Stimulated activated CD4-positive, alpha-beta T cell treated with anti-CD3 and anti-CD28 coated beads, TNF-alpha, amount 100 ng/mL, for 48 hours (primary cell): ENCODE measurements around the gene SEC24C.
A peak's percentile ranks its signal among the peaks of the same experiment; 100 is the strongest.
"Not testable (repeated sequence)": the region's sequence is repeated elsewhere in the genome, so short reads cannot be mapped to it uniquely, and the experiment has no call there.

Experiments
- DNase-seq, 3 donors: peaks; one replicate each; pipeline ENCODE4 v3.0.0-alpha.2; 2020; ENCODE audit warnings: low read depth in 3 of 3

SEC24C gene

DNA sequence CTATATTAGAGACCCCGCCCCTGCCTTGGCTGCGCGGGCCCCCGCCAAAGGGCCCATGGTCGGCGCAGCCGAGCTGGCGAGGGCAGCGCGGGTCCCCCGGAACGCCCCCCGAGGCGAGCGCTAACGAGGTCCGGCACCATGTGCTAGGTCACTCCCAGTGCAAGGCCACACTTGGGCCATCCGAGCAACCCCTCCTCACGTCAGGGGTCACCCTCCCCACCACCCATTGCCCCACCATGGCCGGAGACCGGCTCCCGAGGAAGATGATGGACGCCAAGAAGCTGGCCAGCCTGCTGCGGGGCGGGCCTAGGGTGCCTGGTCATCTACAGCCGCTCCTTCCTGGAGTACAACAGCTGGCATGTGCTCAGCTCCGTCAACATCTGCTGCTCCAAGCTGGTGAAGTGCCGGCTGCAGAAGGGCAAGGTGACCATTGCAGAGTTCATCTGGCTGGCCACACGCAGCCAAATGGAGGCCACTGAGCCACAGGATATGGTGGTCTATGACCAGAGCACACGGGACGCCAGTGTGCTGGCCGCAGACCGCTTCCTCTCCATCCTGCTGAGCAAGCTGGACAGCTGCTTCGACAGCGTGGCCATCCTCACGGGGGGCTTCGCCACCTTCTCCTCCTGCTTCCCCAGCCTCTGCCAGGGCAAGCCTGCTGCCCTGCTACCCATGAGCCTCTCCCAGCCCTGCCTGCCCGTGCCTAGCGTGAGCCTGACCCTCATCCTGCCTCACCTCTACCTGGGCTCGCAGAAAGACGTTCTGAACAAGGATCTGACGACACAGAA lies 12.4 kb upstream of the SEC24C start:
- no peak for DNase-seq

GRCh38 chr10:73732426-73732825 lies 11.7 kb upstream of the SEC24C start:
- DNase-seq = no peak

- DNase-seq = no peak
Measured at GRCh38 chr10:73732931-73733623, 11.1 kb upstream of the SEC24C start.

DNA sequence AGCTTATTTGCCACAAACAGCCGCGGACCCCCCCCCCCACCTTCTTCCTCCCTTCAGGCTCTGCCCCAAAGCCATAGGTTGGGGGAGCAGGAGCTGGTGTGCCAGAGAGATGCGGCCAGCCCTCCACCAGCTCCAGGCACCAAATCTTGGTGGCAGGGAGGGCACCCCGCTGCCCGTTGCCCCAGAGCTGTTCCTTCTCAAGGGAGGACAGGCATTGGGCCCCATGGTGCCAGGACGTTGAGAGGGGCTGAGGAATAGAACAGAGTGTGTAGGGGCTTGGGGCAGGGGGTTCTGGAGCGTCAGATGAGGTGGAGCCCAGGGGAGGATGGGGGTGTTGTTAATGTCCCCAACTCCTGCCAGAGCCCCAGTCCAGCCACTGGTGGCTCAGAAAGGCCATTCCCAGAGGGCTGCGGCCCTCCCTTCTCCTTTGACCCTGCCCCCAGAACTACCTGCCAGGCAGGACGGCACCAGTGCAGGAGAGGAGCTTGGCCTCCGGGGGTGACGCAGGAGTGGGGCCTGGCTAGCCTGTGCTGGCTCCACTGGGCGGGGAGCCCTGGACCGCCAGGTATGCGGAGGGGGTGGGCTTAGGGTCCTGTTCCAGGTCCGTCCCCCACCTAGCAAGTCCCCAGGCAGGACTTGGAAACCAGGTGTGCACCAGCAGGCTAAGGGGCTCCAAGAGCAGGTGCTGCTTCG lies 10.0 kb upstream of the SEC24C start:
- no peak for DNase-seq

DNA sequence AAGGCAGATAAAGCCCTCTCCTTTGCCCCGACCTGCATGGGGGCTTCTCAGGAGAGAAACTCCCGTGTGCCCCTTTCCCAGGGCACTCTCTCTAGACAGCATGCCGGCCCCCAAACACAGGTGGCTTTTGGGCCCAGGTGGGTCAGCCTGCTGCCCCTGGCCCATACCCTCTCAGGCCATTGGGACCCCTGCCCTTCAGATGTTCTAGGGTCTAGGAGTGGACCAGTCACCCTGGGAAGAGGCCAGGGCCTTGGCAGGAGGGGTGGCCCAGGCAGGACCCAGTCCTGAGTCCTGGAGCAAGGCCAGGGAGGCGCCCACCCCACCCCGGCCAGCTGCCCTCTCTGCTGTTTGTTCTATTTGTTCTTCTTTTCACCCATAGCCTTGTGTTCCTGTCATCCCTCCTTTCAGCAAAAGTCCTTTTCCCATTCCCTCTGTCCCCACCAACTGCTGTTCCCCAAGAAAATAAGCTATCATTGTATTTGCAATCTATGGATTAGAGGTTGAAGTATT lies 9.3 kb upstream of the SEC24C start:
- DNase-seq = no peak

DNA sequence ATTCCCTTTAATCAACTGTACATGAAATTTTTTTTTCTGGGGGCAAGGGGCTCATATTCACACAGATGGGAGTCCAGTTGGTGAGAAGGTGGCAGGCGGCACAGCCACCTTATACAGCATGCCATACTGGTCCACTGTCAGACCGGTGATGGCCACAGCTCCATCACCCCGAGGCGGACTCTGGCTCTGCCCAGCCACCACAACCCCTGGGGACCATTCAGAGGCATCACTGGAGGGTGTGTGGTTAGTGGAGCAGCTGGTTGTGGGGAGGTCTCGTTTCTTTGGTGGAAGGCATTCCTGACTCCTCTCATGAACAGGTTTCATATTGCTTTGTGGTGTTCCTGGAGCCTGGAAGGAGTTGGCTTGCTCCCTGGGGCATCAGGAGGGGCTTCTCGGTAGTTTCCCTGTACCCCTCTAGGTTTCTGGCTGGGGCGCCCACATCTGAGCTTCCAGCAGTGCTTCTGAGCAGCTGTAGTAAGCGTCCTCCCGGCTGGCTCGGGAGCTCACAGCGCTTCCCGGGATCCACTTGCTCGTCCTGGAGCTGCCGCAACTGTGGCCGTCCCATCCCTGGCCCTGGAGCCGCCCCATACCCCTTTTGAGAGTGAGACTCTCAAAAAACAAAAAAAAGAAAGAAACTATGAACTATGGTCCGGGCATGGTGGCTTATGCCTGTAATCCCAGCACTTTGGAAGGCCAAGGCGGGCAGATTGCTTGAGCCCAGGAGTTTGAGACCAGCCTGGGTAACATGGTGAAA lies 3.5 kb upstream of the SEC24C start:
- not testable (repeated sequence) for DNase-seq

- no peak for DNase-seq
Measured at GRCh38 chr10:73742454-73742734, 1.8 kb upstream of the SEC24C start.

- no peak for DNase-seq
Measured at GRCh38 chr10:73743327-73743904, 756 bp upstream of the SEC24C start.

DNA sequence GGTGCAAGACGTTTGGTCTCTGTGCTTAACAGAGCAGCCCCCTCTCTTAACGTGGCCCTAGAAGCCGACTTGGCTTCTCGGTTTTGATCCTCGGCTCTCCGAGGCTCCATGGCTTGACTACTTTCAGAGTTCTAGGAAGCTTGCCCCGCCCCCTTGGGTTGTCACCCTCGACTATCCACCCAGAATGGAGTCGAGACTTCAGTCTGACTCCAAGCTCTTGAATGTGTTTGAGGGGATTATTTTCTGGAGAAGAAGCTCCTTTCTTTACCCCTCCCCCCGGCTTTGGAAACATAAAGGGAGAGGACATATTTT lies 448 bp downstream of the SEC24C start:
- DNase-seq = peak; percentile 37 to 65 (median 44)

GRCh38 chr10:73746721-73747120 lies 2.5 kb downstream of the SEC24C start:
- no peak for DNase-seq

GRCh38 chr10:73750819-73751218 lies 6.6 kb downstream of the SEC24C start:
- no peak for DNase-seq

GRCh38 chr10:73756183-73756582 lies 12.0 kb downstream of the SEC24C start:
- DNase-seq = no peak

DNA sequence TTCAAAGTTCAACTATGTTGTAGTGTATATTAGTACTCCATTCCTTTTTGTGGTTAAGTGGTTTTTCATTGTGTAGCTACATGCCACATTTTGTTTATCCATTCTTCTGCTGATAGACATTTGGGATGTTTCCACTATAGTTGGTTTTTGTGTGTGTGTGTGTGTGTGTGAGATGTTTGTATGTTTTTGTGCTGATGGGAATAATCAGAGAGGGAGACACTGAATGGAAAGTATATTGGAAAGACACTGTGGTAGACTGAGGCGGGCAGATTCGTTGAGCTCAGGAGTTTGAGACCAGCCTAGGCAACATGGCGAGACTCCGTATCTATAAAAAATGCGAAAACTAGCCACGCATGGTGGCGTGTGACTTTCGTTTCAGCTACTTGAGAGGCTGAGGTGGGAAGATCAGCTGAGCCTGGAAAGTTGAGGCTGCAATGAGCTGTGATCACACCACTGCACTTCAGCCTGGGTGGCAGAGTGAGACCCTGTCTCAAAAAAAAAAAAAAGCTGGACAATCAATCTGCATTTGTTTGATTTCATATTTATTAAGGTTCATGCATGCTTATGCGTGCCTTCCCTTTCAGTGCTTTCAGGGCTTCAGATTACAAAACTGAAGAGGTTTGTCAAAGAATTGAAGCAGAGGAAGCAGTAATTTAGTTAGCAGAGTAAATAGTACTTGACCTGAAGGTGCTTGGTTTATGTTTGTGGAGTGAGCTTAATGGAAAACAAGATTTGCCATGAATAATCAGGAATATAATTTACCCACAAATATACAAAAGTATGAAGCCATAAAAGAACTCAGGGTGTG lies 14.7 kb downstream of the SEC24C start:
- DNase-seq = no peak

GRCh38 chr10:73759512-73760115 lies 15.4 kb downstream of the SEC24C start:
- DNase-seq = no peak

DNA sequence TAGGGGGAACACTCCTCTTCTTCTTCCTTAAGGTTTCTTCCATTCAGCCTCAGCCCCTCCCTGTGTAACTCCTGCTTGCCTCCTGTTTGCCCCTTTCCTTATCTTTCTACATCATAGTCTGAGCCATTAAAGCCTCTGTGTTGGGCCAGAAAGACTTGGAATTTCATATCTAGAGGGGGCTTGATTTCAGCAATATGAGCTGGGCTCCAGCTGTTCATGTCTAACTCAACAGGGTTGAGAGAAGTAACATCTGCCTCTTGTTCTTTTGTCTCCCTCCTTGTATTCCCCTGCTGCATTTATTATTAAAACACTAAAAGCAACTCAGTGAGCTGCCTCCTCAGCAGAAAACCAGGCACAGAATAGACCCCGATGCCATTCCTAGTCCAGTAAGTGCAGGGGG lies 17.6 kb downstream of the SEC24C start:
- DNase-seq = no peak

- no peak for DNase-seq
Measured at GRCh38 chr10:73762915-73763314, 18.7 kb downstream of the SEC24C start.

DNA sequence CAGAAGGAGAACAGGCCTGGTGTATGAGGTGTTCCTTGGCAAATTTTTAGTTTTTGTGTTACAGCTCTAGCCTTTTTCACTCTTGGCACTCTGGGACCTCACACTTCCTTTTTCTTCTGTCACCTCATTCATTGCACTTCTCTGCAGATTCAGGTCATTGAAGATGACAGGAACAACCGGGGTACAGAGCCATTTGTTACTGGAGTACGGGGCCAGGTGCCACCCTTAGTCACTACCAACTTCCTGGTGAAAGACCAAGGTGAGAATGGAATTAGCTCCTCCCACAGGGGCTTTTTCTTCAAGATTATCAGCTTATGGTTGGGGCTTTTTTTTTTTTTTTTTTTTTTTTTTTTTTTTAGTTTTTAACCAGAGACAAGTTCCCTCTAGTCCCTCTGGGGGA lies 19.2 kb downstream of the SEC24C start:
- no peak for DNase-seq

GRCh38 chr10:73765066-73765465 lies 20.9 kb downstream of the SEC24C start:
- no peak for DNase-seq

GRCh38 chr10:73768881-73769280 lies 24.7 kb downstream of the SEC24C start:
- peak in 1 of 3 donors; percentile 59 for DNase-seq

DNA sequence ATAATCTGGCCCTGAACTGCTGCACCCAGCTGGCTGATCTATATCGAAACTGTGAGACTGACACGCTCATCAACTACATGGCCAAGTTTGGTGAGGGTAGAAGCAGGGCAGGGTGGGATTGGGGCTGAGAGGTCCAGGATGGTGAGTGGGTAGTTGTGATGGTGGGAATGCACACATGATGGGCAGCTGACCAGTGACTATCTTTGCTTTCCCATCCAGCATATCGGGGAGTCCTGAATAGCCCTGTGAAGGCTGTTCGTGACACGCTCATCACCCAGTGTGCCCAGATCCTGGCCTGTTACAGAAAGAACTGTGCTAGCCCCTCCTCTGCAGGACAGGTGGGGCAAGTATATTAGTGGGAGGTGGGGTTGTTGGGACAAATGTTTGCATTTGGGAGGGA lies 25.2 kb downstream of the SEC24C start:
- DNase-seq = no peak
